DMS79 treated with DMSO at 0.1 percent for 48 hours (cell line): Measurements from ENCODE around the gene KCNA1.

ENCODE experiments used
- DNase-seq: peaks from one replicate; lab custom pipeline; 2025; lab: John Stamatoyannopoulos, UW

The KCNA1 gene

DNA sequence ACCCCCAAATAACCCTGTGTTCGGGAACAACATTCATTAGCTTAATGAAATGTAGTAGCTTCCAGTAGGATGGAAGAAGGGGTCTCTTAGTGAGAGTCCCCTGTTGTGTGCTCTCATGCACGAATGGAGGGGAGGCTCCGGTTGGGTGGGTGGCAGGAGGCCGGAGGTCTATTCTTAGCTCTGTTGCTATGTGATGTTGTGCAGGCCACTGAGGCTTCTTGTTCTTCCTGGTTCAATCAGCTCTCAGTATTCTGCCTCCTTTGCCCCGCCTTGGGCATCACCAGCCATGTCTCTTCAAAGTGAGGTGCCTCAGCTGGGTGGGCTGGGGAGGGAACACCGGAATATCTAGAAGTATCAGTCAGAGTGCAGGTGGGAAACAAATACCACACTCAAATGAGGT, 50.8 kb downstream of the KCNA1 start:
- DNase-seq = no peak

- DNase-seq = no peak
These were observed 51.6 kb downstream of the KCNA1 start for GRCh38 chr12:4961311-4961710.

DNA sequence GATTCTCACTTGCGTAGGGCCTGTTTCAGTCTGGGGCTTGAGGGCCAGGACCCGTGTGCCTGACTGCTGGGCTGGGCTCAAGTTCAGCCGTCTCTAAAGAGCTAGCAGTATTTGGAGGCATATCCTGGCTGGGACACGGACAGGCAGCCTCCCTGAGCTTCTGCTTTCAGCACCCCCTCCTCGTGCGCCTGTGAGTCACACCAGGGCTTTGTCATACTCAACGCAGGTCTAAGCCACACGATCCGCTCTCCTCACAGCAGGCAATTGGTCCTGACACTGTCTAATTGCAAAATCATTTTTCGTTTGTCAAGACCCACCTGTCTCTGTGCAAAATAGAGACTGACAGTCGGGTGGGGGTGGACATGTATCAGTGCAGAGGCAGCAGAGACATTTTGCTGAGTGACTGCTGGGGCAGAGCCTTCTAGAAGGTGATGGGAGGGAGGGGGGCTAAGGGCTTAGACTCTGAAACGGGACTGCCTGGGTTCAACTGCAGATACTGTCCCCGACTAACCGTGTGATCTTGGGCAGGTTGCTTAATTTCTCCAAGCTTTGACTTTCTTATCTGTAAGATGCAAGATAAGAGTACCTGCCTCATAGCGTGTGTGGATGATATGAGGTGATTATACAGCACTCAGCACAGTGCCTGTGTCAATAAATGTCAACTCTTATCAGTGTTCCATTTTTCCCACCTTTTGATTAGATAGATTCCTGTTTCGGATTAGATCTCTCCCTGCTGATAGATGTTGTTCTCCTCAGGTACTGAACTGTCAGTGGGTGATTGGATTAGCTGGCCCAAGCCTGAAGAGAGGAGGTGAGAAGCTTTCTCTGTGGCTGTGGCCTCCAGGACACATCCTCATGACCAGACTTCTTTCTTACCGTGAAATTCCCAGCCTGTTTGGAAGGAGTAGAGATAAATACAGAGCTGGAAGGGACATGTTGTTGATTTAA, 53.1 kb downstream of the KCNA1 start:
- DNase-seq = no peak
